Bronchial epithelial cell (primary cell): ENCODE data around the gene TP53I13. TPM values are rescaled to one million over a fixed set of nuclear protein-coding genes. Genes with fewer than 3 reads are reported as not detected.

Source experiments
- DNase-seq: peaks from one replicate; pipeline ENCODE4 v3.0.0-alpha.2; 2010; ENCODE audit warnings: low read depth
- FAIRE-seq: peaks from 2 replicates; lab custom pipeline; 2011; peaks lifted over from hg19 to GRCh38; lab: Jason Lieb, UNC
- H3K27me3 ChIP-seq: 2 replicates; pipeline ENCODE4 v1.5.1; 2011; ENCODE audit warnings: low read length; ENCODE audit not compliant: control insufficient read depth, insufficient read depth
- H3K36me3 ChIP-seq: 2 replicates; pipeline ENCODE4 v1.5.1; 2011; ENCODE audit warnings: low read length; ENCODE audit not compliant: control insufficient read depth, insufficient read depth
- H3K4me3 ChIP-seq: 2 replicates; pipeline ENCODE4 v1.5.1; 2011; ENCODE audit warnings: mild to moderate bottlenecking, low read depth, low read length, control low read depth
- CTCF ChIP-seq: IDR thresholded peaks from 2 replicates; pipeline ENCODE4 v1.5.1; 2011; ENCODE audit warnings: mild to moderate bottlenecking, moderate library complexity, low read length, control low read depth, inconsistent platforms; ENCODE audit not compliant: insufficient read depth, severe bottlenecking
- total RNA-seq: library from RNA; depleted of rRNA; stranded (reverse); fragments of >200 nt; gene quantifications from 2 replicates; pipeline ENCODE4 v1.2.1, GENCODE V29; 2014

The TP53I13 gene
- total RNA-seq, 1 donor from 2014 or later, result 25.3 TPM

- no peak for FAIRE-seq
- Histone ChIP-seq H3K4me3 (no peak overlapping the region), H3K27me3 (no peaks in the 10 kb centered on the region), H3K36me3 (peaks cover 32% of the 10 kb centered on the region)
- TF ChIP-seq CTCF, result no peak
- no peak for DNase-seq
Measured at GRCh38 chr17:29573558-29573869, 5.0 kb downstream of the TP53I13 start.

- TF ChIP-seq CTCF, result no peak
- Histone ChIP-seq H3K27me3 (no peaks in the 10 kb centered on the region), H3K36me3 (peaks cover 34% of the 10 kb centered on the region), H3K4me3 (no peak overlapping the region)
- DNase-seq, result no peak
- no peak for FAIRE-seq
Measured at GRCh38 chr17:29573871-29574731, 5.6 kb downstream of the TP53I13 start.

GRCh38 chr17:29574732-29575510, 6.4 kb downstream of the TP53I13 start:
- Histone ChIP-seq H3K4me3 (no peak overlapping the region), H3K27me3 (no peaks in the 10 kb centered on the region), H3K36me3 (peaks cover 37% of the 10 kb centered on the region)
- DNase-seq (no peak), FAIRE-seq (no peak)
- TF ChIP-seq CTCF, result no peak

GRCh38 chr17:29575511-29576213, 7.2 kb downstream of the TP53I13 start:
- DNase-seq (no peak), FAIRE-seq (no peak)

More at GRCh38 chr17:29575511-29576213, 7.2 kb downstream of the TP53I13 start:
- no peak overlapping the region for H3K4me3 ChIP-seq
- no peak for TF ChIP-seq CTCF
- H3K27me3 ChIP-seq, result no peaks in the 10 kb centered on the region
- peaks cover 41% of the 10 kb centered on the region for H3K36me3 ChIP-seq
